8988T (cell line): Measurements from ENCODE around the gene IGFLR1.
"Not testable (repeated sequence)": the region's sequence is repeated elsewhere in the genome, so short reads cannot be mapped to it uniquely, and the experiment has no call there.

ENCODE experiments used
- DNase-seq: peaks from one replicate; pipeline ENCODE4 v3.0.0; 2011

Gene IGFLR1

GRCh38 chr19:35739275-35740107 lies 2.8 kb downstream of the IGFLR1 start:
- DNase-seq, result no peak

GRCh38 chr19:35738887-35739229 lies 3.4 kb downstream of the IGFLR1 start:
- DNase-seq, result no peak

GRCh38 chr19:35738021-35738886 lies 4.0 kb downstream of the IGFLR1 start:
- DNase-seq, result no peak

GRCh38 chr19:35736913-35737886 lies 5.1 kb downstream of the IGFLR1 start:
- no peak for DNase-seq

- DNase-seq, result no peak
Observed at GRCh38 chr19:35734889-35735288, 7.4 kb downstream of the IGFLR1 start.

GRCh38 chr19:35734273-35734672 lies 8.0 kb downstream of the IGFLR1 start:
- DNase-seq, result no peak

GRCh38 chr19:35733180-35734125 lies 8.8 kb downstream of the IGFLR1 start:
- DNase-seq, result no peak

GRCh38 chr19:35732540-35733179 lies 9.6 kb downstream of the IGFLR1 start:
- no peak for DNase-seq

GRCh38 chr19:35731779-35732405 lies 10.4 kb downstream of the IGFLR1 start:
- DNase-seq, result no peak

- no peak for DNase-seq
Observed at GRCh38 chr19:35731353-35731752, 10.9 kb downstream of the IGFLR1 start.

GRCh38 chr19:35730326-35730725 lies 11.9 kb downstream of the IGFLR1 start:
- DNase-seq, result no peak

GRCh38 chr19:35729763-35730162 lies 12.5 kb downstream of the IGFLR1 start:
- DNase-seq, result no peak

- no peak for DNase-seq
Observed at GRCh38 chr19:35729021-35729420, 13.2 kb downstream of the IGFLR1 start.

- DNase-seq, result no peak
Observed at GRCh38 chr19:35727956-35728706, 14.1 kb downstream of the IGFLR1 start.

GRCh38 chr19:35727053-35727955 lies 14.9 kb downstream of the IGFLR1 start:
- DNase-seq, result no peak

GRCh38 chr19:35725216-35725861 lies 16.9 kb downstream of the IGFLR1 start:
- DNase-seq, result no peak

GRCh38 chr19:35724560-35724959 lies 17.7 kb downstream of the IGFLR1 start:
- DNase-seq, result no peak

- not testable (repeated sequence) for DNase-seq
Observed at GRCh38 chr19:35724132-35724531, 18.1 kb downstream of the IGFLR1 start.
